OCI-LY3 (cell line): ENCODE data around the gene DNAH17.

Experiments used
- CTCF ChIP-seq: fragments of 200-600, 300-600 bp; sonication (generic); IDR thresholded peaks from 2 replicates; pipeline ENCODE4 v1.5.1; 2014; ENCODE audit warnings: antibody characterized with exemption, low read length, low read depth
- EZH2phosphoT487 ChIP-seq: fragments of 200-600 bp; shearing (Covaris generic); IDR thresholded peaks from 2 replicates; pipeline ENCODE4 v1.6.1; 2018; ENCODE audit warnings: antibody characterized with exemption, mixed run types, low read depth

DNA sequence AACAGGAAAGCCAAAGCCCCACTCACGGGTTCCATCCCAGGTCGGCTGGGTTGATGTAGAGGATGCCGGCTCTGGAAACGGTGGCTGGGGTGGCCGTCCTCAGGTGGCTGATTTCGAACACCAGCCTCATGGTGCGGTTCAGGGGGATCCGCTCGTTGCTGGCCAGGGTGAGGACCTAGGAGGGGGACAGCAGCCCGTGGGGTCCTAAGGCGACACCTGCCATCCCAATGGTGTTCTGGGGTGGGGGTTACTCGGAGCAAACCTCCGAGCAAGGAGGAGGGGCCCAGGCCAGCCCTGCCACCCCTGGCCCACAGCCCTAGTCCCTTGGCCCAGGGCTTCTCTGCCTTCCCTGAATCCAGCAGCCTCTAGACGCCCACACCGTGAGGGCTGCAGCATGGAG is 86.5 kb downstream of the DNAH17 start:
- TF ChIP-seq EZH2phosphoT487 (no peak), CTCF (no peak)
